ENCODE measurements around the gene PPP1R1C. TPM values are rescaled to one million over a fixed set of nuclear protein-coding genes. Genes with fewer than 3 reads are reported as not detected.

The PPP1R1C gene
- polyA plus RNA-seq, 4 donors = 1.5 to 3.3 (median 2.9) TPM

DNA sequence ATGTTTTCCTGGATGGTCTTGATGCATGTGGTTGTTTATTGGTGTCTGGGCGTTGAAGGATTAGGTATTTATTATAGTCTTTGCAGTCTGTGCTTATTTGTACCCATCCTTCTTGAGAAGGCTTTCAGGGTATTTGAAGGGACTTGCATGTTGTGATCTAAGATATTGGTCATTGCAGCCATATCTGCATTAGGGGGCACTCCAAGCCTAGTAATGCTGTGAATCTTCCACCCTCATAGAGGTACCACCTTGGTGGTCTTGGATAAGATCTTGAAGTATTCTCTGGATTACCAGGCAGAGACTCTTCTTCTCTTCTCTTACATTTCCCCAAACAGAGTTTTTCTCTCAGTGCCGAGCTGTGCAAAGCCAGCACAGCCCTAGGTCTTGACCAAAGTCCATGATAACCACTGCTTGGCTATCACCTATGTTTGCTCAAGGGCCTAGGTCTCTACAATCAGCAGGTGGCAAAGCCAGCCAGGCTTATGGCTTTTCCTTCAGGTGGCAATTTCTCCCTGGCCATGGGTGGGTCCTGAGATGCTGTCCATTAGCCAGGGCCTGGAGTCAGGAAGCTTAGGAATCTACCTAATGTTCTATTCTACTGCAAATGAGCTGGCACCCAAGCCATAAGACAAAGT lies 15.4 kb upstream of the PPP1R1C start:
- no peak for DNase-seq (ENCODE audit: low read depth in 4 of 4, low spot score in 3 of 4)

GRCh38 chr2:181971032-181971431 lies 14.6 kb upstream of the PPP1R1C start:
- DNase-seq (ENCODE audit: low read depth in 4 of 4, low spot score in 3 of 4) = no peak

GRCh38 chr2:181972431-181973170 lies 13.1 kb upstream of the PPP1R1C start:
- no peak for DNase-seq (ENCODE audit: low read depth in 4 of 4, low spot score in 3 of 4)

- DNase-seq (ENCODE audit: low read depth in 4 of 4, low spot score in 3 of 4) = no peak
Measured at GRCh38 chr2:181973171-181973783, 12.4 kb upstream of the PPP1R1C start.

GRCh38 chr2:181977661-181978350 lies 7.8 kb upstream of the PPP1R1C start:
- DNase-seq (ENCODE audit: low read depth in 4 of 4, low spot score in 3 of 4) = no peak

DNA sequence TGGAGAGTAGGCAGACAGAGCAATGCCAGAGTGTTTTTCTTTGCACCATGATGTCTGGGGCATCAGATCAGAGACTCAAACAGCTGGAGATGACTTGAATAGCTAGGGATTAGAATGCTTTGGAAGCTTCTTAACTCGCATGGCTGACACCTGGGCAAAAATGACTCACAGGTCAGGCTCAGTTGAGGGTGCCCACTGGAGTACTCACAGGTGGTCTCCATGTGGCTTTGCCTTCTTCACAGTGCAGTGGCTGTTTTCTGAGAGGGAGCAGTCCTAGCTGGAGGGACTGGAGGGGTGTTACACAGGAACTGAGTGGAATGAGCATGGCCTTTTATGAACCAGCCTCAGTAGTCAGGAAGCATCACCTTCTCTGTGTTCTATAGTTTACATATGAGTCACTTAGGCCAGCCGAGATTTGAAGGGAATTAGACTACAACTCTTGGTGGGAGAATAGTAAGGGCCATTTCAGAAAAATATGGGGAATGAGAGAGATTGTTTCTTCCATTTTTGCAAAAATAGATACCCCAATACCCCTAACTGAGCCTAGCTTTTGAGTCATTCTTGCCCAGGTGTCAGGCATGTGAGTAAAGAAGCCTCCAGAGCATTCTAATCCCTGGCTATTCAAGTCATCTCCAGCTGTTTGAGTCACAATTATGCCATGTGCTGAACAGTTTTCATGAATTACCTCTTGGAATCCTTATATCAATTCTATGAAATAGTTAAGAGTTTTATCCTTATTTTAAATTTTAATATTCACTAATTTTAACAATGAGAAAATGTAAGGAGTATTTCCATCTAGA lies 7.1 kb upstream of the PPP1R1C start:
- DNase-seq (ENCODE audit: low read depth in 4 of 4, low spot score in 3 of 4) = no peak

DNA sequence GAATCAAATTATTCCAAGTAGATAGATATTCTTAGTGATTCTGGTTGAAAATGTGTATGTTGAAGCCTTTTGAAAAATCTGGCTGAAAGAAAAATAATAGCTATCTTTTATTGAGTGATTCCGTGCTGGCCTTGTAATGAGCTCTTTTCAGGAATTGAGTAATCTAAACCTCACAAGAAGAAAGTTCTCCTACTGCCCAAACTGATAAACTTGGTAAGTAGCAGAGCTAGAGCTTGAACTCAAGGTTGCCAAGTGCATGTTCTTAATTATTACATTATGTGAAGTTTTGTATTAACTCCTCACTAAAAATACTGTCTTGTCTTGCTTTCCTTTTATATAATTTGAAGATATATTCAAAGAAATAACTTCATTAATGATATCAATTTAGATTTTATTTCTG lies 1.6 kb upstream of the PPP1R1C start:
- DNase-seq (ENCODE audit: low read depth in 4 of 4, low spot score in 3 of 4) = no peak

- DNase-seq (ENCODE audit: low read depth in 4 of 4, low spot score in 3 of 4) = no peak
Measured at GRCh38 chr2:181984814-181985631, 630 bp upstream of the PPP1R1C start.

GRCh38 chr2:181988154-181988924 lies 2.7 kb downstream of the PPP1R1C start:
- no peak for DNase-seq (ENCODE audit: low read depth in 4 of 4, low spot score in 3 of 4)

- no peak for DNase-seq (ENCODE audit: low read depth in 4 of 4, low spot score in 3 of 4)
Measured at GRCh38 chr2:181989099-181989498, 3.4 kb downstream of the PPP1R1C start.

DNA sequence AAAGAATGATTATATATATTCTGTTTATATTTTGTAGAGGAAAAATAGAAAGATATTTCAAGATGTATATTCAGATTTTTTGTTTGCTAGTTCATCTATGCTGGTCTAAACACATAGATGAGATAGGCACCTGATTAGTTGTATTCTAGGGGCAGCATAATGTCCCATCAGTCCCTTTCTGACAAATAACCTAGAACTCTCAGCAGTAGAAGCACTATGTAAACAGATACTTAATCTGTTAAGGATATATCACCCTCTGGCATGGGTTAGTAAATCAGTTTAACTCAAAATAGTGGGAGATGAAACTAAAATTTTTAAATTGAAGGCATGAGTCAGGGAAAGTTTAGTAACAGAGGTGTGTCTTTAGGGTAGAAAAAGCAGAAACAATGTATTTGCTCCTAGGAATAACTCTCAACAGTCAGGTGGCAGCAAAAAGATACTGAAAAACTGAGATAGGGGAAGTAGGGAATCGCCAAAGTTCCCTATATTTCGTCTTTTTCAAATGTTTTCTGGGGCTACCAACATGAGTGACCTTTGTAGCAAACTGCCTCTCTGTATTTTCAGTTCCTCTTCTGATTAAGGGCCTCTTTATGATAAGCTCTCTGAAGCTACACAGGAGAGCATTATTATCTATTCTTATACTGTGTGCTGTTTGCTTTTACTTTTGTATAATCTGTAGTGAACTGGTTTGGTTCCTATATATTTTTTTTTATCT lies 5.7 kb downstream of the PPP1R1C start:
- no peak for DNase-seq (ENCODE audit: low read depth in 4 of 4, low spot score in 3 of 4)

DNA sequence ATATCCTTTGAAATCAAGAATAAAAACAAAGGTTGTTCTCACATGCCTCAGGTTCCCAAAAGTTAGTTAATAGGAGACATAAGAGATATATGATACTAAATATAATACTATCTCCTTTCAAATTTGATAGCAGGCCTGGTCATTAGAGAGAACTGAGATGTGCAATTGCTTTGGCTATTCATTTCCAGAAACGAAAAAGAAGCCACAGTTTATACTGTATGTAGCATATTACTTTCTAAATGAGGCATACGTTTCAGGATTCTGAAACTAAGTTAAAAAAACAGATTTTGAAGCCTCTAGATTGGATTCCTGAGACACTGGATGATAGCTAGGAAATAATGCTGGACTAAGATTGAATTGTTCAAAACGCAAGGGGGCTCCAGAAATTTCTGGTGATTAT lies 7.1 kb downstream of the PPP1R1C start:
- no peak for DNase-seq (ENCODE audit: low read depth in 4 of 4, low spot score in 3 of 4)

- no peak for DNase-seq (ENCODE audit: low read depth in 4 of 4, low spot score in 3 of 4)
Measured at GRCh38 chr2:181995289-181995688, 9.6 kb downstream of the PPP1R1C start.

- no peak for DNase-seq (ENCODE audit: low read depth in 4 of 4, low spot score in 3 of 4)
Measured at GRCh38 chr2:181998041-181998835, 12.6 kb downstream of the PPP1R1C start.

- DNase-seq (ENCODE audit: low read depth in 4 of 4, low spot score in 3 of 4) = no peak
Measured at GRCh38 chr2:181998891-181999654, 13.4 kb downstream of the PPP1R1C start.

GRCh38 chr2:181999911-182000310 lies 14.3 kb downstream of the PPP1R1C start:
- DNase-seq (ENCODE audit: low read depth in 4 of 4, low spot score in 3 of 4) = no peak
